Stimulated activated CD4-positive, alpha-beta T cell treated with anti-CD3 and anti-CD28 coated beads, Interleukin-1b, Interleukin-23, amount 100 ng/mL, for 48 hours (primary cell): Measurements from ENCODE around the gene ABHD16A.
A peak's percentile ranks its signal among the peaks of the same experiment; 100 is the strongest.
"Not testable (repeated sequence)": the region's sequence is repeated elsewhere in the genome, so short reads cannot be mapped to it uniquely, and the experiment has no call there.

Experiments
- DNase-seq: peaks from one replicate; pipeline ENCODE4 v3.0.0-alpha.2; 2020

The ABHD16A gene

DNA sequence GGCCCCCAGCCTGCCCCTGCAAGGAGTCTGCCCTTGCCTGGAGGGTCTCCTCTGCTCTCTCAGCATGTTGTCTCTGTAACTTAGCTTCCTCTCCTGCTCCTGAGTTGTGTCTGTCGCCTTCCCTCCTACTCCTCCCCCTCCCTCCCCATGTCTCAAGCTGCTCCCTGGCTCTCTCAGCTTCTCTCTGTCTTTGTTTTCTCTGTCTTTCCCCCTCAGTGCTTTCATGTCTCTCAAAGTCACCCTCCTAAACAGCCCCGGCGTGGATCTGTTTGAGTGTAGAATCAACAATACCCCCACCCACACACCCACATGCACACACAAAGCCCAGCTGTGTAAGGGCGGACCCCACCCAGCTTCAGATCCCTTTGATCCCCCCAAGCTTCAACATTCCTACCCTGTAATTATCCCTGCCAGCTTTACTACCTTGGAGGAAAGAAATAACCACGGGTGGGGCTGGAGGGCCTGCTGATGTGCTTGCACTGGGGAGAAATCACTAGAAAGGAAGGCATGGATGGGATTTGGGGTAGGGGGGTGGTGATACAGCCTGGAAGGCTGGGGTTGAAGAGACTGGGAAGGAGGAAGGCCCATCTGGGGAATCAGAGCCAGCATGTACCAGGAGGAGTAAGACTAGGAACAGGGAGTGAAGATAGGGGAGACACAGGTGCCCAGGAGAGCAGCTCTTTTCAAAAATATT, 11.0 kb upstream of the ABHD16A start:
- no peak for DNase-seq

GRCh38 chr6:31713465-31713864, 10.3 kb upstream of the ABHD16A start:
- DNase-seq = no peak

DNA sequence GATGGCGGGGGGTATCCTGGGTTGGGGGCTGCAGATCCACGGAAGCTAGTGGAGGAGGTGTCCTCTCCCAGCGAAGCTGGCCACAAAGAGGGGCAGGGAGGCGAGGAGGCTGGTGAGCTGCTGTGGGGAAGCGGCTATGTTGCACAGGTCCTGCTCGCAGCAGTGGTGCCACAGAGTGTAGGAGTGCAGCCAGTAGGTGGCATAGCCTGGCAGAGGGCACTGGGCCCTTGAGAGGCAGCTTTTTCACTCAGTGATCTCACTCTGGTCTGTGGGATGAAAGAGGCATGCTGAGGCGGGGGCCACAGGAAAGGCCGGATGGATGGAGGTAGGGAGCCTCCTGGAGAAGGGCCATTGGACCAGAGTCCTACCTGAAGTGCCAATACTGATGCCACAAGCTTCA, 9.2 kb upstream of the ABHD16A start:
- no peak for DNase-seq

DNA sequence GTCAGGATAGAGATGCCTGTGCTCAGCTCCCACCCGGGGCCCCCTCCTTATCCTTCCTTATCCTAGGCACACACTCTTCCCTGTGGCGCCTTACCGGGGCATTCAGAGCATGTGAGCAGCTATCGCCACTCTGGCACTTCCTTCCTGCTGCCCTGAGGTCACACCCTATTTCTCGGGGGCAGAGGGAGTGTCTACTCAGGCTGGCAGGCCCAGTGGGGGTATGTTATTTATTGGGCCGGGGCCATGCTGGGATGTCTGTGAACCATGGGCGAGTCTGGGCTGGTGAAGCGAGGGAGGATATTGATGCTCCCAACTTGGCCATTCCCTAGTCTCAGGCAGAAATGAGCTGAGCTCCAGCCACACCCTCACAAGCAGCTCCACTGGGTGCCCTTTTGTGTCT, 8.1 kb upstream of the ABHD16A start:
- DNase-seq = no peak

- no peak for DNase-seq
Measured at GRCh38 chr6:31710523-31711219, 7.5 kb upstream of the ABHD16A start.

DNA sequence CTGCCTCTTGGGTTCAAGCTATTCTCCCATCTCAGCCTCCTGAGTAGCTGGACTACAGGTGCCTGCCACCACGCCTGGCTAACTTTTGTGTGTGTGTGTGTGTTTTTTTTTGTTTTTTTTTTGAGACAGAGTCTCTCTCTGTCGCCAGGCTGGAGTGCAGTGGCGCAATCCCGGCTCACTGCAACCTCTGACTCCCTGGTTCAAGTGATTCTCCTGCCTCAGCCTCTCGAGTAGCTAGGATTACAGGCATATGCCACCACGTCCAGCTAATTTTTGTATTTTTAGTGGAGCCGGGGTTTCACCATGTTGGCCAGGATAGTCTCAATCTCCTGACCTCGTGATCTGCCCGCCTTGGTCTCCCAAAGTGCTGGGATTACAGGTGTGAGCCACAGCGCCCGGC, 6.0 kb upstream of the ABHD16A start:
- DNase-seq = not testable (repeated sequence)

DNA sequence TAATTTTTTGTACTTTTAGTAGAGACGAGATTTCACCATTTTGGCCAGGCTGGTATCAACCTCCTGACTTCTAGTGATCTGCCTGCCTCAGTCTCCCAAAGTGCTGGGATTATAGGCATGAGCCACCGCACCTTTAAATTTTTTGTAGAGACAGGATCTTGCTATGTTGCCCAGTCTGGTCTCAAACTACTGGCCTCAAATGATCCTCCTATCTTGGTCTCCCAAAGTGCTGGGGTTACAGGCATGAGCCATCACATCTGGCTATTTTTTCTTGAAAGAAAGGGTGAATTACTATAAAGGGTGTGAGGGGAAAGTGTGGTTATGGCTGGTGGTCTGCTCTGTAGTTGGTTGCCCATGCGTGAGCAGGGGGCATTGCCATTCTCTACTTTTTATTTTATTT, 5.1 kb upstream of the ABHD16A start:
- DNase-seq = no peak

GRCh38 chr6:31707701-31708100, 4.6 kb upstream of the ABHD16A start:
- no peak for DNase-seq

DNA sequence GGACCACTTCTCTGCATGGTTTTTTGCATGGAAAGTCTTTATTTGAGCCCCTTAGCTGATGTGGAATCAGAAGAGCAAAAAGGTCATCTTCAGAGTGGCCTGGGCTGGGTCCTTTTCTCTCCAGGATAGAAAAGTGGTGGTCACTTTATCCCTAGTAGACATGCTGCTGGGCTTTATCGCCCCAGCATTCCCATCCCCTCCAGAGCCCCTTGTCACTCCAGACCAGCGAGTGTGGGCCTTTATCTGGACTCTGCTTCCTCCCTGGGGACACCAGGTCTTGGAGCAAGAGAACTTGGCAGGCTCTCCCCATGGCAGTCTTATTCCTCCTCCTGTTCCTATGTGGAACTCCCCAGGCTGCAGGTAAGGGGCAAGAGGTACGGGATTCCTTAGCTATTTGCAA, 3.5 kb upstream of the ABHD16A start, which contains the start of gene LY6G6F:
Gene LY6G6F (plus strand): TSS at position 268 of the 400 bp plus-strand sequence. CDS start 41 bp downstream, at position 309.
- no peak for DNase-seq

DNA sequence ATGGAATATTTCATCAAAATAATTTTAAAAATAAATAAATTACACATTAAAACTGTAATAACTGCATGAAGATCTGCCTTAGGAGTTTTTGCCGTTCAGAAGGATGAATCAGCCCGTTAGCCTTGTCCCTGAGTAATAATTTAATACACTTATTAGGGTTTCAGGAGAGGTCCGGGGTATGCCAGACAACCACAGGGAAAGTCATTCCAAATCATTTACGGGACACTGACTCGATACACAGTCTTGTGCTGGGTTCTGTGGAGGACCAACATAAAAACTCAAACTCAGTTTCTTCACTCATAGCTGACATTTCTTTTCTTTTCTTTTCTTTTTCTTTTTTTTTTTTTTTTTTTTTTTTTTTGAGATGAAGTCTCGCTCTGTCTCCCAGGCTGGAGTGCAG, 2.8 kb upstream of the ABHD16A start:
- no peak for DNase-seq

DNA sequence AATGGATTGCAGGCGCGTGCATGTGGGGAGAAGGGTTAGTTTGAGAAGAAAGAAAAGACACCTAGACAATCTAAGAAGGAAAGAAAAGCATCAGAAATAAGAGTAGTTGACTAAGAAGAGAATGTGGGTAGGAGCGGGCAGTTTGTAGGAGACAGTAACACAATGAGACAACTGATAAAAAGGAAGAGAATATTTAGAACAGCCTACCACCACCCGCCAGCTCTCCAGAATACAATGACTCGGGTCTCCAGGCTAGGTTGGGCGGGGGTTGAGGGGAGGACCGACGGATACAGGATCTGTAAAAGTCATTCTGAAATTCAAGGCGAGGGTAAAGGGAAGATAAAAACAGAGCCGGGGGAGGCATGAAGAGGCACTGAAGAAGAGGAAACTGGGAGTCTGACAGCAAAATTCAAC, 712 bp downstream of the ABHD16A start:
- peak; percentile 44 for DNase-seq

- DNase-seq = no peak
Measured at GRCh38 chr6:31701666-31702404, 1.3 kb downstream of the ABHD16A start.

DNA sequence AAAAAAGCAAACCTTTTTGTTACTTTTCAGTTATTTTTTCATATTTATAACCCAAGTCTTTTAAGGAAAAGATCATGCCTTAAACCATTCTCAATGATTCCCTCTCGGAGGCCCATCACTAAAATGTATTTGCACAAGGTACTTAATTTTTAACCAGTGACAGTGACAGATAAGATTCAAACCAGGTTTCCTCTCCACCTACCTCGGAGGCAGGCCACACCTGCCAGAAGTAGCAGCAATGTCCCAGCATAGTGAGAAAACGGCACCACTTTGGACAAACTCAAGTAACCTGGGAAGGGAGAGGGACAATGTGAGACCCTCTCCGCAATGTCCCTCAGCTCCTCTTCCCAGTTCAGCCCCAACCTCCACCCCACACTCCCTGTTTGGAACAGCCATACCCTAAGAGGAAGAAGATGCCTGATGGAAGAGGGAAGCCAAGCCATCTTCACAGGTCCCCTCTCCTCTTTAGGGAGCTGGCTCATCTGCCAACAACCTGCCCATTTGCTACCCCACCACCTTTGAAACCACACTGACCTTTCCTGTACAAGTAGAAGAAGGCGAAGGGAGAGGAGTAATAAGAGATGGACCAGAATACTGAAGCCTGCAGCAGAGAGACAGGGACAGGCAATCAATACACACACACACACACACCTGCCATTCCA, 2.3 kb downstream of the ABHD16A start:
- DNase-seq = no peak

- DNase-seq = peak; percentile 21
Measured at GRCh38 chr6:31697555-31697954, 5.6 kb downstream of the ABHD16A start.

- no peak for DNase-seq
Measured at GRCh38 chr6:31693535-31693934, 9.6 kb downstream of the ABHD16A start.

DNA sequence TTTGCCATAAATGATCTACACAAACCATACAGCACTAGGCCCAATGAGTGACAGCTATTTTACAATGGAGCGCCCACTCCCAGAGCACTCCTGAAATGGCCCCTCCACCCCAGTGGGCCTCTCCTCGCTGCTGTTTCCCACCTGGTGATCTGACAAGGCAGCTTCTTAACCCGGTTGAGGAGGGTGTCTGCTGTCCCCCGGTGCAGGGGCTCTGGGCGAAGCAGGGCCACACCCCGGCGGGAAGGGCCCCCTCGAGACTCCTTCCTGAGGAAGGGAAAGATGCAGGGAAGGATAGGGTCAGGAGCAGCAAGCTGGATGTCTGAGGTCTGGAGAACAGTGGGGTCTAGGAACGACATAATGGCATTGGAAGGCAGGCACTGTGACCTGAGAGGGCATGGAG, 10.2 kb downstream of the ABHD16A start:
- DNase-seq = no peak

DNA sequence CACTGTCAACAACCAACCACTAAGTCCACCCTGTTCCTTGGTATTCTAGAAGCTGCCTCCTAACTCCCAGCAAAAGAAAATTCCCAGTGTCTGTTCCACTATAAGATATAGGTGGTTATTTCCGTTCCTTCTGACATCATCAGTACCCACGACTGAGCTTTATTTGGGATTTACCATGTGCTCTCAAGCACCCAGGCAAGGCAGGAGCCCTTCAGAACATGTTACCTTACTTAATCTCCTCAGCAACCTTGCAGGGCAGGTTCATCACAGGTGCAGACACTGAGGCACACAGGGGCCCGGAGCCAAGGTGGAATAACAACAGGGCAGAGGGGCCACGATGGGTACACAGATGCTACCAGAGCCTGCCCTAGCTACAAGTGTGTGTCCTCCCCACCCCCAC, 10.8 kb downstream of the ABHD16A start:
- no peak for DNase-seq

DNA sequence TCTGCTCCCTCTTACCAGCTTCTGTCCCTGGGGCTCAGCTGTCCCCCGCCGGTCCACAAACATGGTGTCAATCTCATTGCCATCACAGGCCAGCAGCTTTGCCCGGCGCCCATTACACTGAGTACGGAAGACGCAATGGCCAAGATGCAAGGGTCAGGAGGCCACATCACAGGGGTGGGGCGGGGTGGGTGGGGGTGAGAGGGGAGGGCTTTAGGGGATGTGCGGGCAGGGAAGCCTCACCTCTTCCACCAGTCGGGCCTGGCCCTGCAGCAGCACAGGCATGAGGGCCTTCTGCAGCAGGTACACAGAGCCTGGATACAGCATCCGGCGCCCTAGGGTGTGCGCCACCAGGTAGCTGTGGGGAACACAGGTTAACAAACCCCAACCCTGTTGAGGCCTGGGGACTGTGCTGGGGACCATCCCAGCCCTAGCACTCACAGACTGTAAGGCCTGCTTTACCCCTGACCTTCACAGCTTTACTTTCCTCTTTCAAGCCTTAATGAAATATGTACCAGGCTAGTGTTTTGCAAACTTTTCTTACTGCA, 11.5 kb downstream of the ABHD16A start:
- DNase-seq = no peak

- DNase-seq = no peak
Measured at GRCh38 chr6:31691078-31691463, 12.1 kb downstream of the ABHD16A start.

DNA sequence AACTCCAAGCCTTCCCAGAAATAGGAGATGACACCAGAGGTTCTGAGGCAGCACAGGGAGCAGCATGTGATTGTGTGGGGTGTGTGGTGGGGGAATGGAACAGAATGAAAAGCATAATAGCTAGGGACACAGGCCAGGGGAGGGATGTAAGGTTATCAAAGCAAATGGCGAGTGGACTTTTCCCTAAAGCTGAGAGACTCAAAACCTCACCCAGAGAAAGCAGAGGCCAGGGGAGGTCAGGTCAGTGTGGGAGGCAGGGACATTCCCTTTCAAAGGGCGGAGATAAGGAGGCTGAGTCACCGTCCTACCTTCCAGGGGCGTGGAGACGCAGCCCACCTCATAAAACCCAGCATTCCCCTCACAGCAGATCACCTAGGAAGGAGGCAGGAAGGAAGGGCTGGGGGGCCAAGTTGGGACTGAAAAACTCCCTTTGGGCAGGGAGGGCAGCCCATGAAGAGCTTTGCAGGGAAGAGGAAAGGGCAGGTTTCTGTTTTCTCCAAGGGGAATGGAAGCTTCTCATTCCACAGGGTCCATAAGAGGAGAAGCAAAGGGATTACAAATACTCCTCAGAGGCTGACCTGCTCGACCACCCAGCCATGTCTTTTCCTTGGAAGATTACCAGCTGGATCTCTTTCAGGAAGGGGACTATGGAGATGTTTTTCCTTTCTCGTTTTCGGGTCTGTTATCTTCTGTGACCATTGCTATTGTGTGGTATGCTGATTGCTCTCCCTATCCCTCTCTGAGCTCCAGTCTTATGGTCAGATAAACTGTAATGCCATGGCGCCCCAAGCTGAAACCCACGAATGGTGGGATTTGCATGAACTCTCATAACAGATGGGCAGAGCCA, 12.7 kb downstream of the ABHD16A start:
- no peak for DNase-seq

DNA sequence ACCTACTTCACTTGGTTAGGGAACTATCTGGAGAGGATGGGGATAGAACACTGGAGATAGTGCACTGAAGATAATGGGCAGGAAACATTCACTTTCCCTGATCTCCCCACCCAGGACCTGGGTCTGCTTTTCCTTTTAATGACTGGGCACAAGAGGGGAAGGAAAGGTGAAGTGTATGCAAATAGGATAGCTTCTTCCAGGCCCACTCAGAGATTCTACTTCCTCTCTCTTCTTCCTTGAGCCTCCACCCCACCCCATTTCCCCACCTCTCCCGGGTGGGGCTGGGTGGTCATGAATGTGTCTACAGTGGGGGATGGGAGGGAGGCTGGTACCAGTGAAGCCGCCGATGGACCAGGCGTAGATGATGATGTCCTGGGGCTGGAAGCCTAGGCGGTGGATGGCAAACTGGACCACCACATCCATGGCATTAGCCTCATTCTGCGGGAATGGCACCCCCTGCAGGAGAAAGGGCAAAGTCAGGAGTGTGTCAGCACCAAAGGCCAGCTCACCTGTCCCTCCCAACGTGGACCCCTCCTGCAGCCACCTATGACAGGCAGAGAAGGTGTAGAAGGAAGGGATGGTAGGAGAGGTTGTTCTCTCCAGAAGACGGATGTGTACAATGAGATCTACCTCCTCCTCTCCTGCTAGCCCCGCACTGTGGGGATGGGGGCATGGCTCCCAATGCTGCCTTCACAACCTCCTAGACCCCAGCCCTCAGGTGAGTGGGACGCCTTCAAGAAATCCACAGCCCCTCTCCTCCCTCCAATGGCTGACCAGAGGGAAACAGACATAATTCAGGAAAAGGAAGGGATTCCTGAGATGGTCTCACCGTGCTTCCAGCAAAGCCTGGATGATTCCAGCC, 13.6 kb downstream of the ABHD16A start:
- no peak for DNase-seq
